Heart left ventricle (tissue), 13 donors: ENCODE results near the gene RASSF1.

Experiments
- CTCF ChIP-seq, 12 donors: fragments of 200-600 bp; sonication (generic) in 4 of 12; IDR thresholded peaks; one replicate each; pipeline versions ENCODE4 v1.5.0 to v1.8.0; 2018 to 2022; ENCODE audit warnings: antibody characterized with exemption in 12 of 12, mild to moderate bottlenecking in 5 of 12
- POLR2A ChIP-seq, 2 donors: fragments of 450-650 bp; IDR thresholded peaks; one replicate each; pipeline ENCODE4 v1.6.1; 2017; ENCODE audit warnings: antibody characterized with exemption in 2 of 2, mild to moderate bottlenecking in 2 of 2, moderate library complexity in 2 of 2
- donor health status: ischemic (EF 13 %, LVEDD 7.1; RV severe dilation, severe dysfunction).
- donor health status: DM: no; HTN: yes; CAD: no.
- donor health status: DM: no; HTN: no; CAD: no.
- donor health status: ischemic (EF 25% LVEDD 6.9; RV normal size, moderate dysfunction).
- donor health status: ischemic (EF 25% LVEDD 5.7; RV mildly dilated, moderate dysfunction).
- donor health status: ischemic (EF 35%, LVEDD 5.7; RV mildly dilated, moderate dysfunction).
- donor health status: nonischemic (EF 11% LVEDD 7.7; RV severe dilation, severe dysfunction).
- donor health status: DM: yes; HTN: yes; CAD: no.
- donor health status: PGD.
- donor health status: ischemic (EF 29% LVEDD 5.4; RV normal size, mild dysfunction).
- donor health status: nonischemic (EF 23%, LVEDD 6.1; RV moderate dilation, normal function).

DNA sequence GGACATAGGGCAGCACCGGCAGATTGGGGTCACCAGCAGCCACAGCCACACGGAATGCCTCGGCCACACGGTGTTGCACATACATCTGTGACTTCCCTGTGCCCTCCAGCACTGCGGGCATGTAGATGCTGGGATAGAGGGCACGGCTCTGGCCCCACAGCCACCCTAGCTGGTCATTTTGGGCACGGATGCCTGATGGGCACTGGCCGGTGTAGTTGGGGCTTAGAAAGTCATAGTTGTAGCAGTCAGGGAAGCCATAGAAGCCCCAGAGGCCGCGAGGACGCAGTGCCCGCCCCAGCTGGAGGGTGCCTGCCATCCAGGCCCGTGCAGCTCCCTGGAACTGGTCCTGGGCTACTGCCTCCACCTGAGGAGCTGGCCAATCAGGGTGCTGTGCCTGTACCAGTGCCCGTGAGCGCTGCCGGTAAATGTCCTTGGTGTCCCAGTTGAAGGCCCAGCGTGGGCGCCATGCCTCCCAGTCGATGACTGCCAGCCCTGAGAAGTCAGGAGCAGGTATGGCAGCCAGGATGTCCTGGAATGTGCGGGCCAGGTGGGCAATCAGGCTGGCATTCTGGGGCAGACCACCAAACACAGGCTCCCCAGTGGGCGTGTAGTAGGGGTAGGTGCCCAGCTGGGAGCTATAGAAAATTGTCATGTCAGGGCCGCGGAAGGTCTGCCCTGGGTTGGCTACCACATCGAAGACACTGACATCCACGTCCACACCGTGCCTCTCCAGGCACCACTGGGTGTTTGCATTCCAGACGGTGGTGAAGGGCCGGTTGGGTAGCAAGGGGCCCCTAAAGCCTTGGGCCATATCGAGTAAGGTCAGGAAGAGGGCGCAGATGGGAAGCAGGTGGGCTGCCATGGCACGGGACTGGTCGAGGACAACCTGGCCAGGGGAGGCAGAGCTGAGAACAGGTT, 38.3 kb downstream of the RASSF1 start:
- TF ChIP-seq POLR2A (IDR thresholded peaks at IDR 0.05): no peak
- no peak for TF ChIP-seq CTCF (IDR thresholded peaks at IDR 0.05)
